Transverse colon (tissue), 4 donors: Measurements from ENCODE around the gene MATN3.

Experiments
- POLR2AphosphoS5 ChIP-seq, 3 donors: sonication (generic); formaldehyde crosslinking; IDR thresholded peaks; one replicate each; pipeline ENCODE4 v1.6.1; 2016; ENCODE audit warnings: antibody characterized with exemption in 3 of 3
- TF ChIP-seq, protein P1 (sequence below), 5 experiments: fragments of 200-600 bp in 3 of 5; fragments of 450-650 bp in 2 of 5; sonication (generic) in 3 of 5; IDR thresholded peaks; 1 replicate in 2 of 5; 2 replicates in 3 of 5; pipeline ENCODE4 v1.5.1; 2016 to 2017; ENCODE audit warnings: antibody characterized with exemption in 5 of 5, inconsistent platforms in 3 of 5, mild to moderate bottlenecking in 2 of 5, moderate library complexity in 1 of 5

DNA sequence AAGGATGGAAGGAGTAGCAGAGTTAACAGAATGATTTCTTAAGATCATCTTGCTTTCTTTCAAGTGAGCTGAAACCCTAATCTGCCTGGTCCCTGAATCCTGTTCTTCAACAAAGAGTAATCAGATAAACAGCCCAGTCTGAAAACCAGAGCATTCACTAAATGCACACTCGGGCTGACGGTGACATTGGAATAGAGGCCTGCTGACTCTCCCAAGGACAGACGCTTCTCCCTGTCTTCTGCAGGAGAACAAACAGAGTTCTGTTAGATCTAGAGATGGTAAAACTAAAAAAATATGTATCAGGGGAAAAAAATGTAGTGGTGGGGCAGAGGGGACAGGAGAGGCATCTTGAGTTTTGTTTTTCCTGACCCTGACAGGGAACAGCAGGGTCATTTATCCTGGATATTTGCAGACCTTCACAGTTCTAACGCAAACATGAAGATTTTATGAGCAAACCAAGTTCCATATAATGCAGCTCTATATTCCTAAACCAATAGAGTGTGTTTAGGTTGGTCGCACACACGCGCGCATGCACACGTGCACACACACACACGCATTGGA is 7.3 kb downstream of the MATN3 start:
- TF ChIP-seq, protein P1, sequence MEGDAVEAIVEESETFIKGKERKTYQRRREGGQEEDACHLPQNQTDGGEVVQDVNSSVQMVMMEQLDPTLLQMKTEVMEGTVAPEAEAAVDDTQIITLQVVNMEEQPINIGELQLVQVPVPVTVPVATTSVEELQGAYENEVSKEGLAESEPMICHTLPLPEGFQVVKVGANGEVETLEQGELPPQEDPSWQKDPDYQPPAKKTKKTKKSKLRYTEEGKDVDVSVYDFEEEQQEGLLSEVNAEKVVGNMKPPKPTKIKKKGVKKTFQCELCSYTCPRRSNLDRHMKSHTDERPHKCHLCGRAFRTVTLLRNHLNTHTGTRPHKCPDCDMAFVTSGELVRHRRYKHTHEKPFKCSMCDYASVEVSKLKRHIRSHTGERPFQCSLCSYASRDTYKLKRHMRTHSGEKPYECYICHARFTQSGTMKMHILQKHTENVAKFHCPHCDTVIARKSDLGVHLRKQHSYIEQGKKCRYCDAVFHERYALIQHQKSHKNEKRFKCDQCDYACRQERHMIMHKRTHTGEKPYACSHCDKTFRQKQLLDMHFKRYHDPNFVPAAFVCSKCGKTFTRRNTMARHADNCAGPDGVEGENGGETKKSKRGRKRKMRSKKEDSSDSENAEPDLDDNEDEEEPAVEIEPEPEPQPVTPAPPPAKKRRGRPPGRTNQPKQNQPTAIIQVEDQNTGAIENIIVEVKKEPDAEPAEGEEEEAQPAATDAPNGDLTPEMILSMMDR (IDR thresholded peaks at IDR 0.05), result no peak
- TF ChIP-seq POLR2AphosphoS5 (IDR thresholded peaks at IDR 0.05), result no peak
